ENCODE results near the gene C2CD4D.
"Not testable (repeated sequence)": the region's sequence is repeated elsewhere in the genome, so short reads cannot be mapped to it uniquely, and the experiment has no call there.

- TF ChIP-seq CTCF (conservative IDR thresholded peaks at IDR 0.05); ZFX (IDR thresholded peaks at IDR 0.05): not testable (repeated sequence)
These were observed 15.9 kb upstream of the C2CD4D start for GRCh38 chr1:151855516-151855915.
